GM12891 (cell line): Measurements from ENCODE around the gene TAB2.

Experiments used
- PAX5 ChIP-seq: IDR thresholded peaks from 2 replicates; pipeline ENCODE4 v1.6.1; 2011; ENCODE audit warnings: low read length, moderate library complexity, mild to moderate bottlenecking; ENCODE audit not compliant: insufficient read depth, severe bottlenecking
- POLR2A ChIP-seq: IDR thresholded peaks from 2 replicates; pipeline ENCODE4 v1.6.1; 2011; ENCODE audit warnings: low read depth, low read length, control low read depth
- POLR2AphosphoS5 ChIP-seq: IDR thresholded peaks from 2 replicates; pipeline ENCODE4 v1.6.1; 2011; ENCODE audit warnings: low read depth, low read length, control low read depth
- POU2F2 ChIP-seq: IDR thresholded peaks from 2 replicates; pipeline ENCODE4 v1.6.1; 2011; ENCODE audit warnings: low read depth, mild to moderate bottlenecking, control low read depth, low read length, moderate library complexity
- SPI1 ChIP-seq: IDR thresholded peaks from 2 replicates; pipeline ENCODE4 v1.6.1; 2011; ENCODE audit warnings: low read depth, low read length, control low read depth
- TAF1 ChIP-seq: IDR thresholded peaks from 2 replicates; pipeline ENCODE4 v1.6.1; 2011; ENCODE audit warnings: low read depth, low read length, control low read depth

DNA sequence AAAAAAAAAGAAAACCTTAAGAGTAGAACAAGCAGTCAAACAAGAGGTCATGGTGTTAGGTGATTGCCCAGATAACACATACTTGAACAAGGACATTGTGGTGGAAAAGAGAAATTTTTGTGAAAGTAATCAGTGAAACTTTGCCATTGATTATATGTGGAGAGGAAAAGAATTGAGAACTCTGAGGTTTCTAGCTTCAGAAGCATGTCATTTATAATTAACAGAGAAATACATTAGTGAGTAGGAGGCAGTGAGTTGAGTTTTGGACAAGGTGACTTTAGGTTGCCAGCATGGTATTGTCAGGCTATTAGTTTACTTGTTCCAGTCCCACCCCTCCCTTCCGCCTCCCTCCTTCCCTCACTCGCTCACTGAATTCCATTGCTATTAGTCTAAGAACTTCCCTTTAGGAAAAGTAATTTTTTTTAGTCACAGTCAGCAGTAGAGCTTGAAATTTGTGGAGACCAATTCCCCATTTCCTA lies 17.2 kb downstream of the TAB2 start:
- no peak for TF ChIP-seq TAF1
- no peak for TF ChIP-seq POLR2A
- TF ChIP-seq POLR2AphosphoS5, result no peak
- TF ChIP-seq SPI1, result no peak
- no peak for TF ChIP-seq POU2F2
- TF ChIP-seq PAX5, result no peak
